HG02610 (cell line): Measurements from ENCODE around the gene DDX1.
A peak's percentile ranks its signal among the peaks of the same experiment; 100 is the strongest.

Experiments used
- ATAC-seq: cut with Tn5 transposase; IDR thresholded peaks from one replicate; pipeline ENCODE4 v1.9.1; 2021; ENCODE audit warnings: mild to moderate bottlenecking, moderate library complexity; ENCODE audit not compliant: unreplicated experiment

The DDX1 gene

DNA sequence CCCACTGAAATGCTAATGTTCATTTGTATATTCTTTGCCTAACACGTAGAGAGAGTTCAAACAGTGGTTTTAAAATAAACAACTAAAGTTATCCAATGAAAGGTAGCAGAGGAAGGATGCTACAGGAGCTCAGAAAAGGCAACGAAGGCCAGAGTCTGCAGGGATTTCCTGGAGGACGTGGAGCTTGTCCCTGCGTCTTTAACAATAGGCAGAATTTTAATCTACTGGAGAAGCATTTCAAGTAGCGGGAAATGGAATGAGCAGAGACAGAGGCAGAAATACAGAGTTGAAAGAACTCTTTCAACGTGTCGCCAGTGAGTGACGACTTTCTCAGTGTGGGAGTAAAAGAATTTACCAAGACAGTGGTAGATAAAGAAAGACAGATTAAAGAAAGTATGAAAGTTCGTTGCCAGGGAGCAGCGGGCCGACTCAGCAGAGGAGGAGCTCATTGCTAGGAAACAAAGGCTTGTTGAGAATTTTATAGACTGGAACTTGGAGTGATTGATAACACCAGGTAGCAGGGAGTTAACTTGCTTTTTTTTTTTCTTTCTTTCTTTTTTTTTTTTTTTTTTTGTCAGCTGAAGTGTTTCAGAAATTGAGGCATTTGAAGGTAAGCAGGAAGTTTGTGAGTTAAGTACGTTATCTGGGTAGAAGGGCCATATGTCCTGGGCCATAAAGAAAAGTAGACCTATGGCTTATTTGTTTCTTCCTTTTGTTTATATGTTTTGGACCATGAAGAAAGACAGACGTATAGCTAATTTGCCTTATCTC lies 29.9 kb upstream of the DDX1 start:
- peak; percentile 23 for ATAC-seq

DNA sequence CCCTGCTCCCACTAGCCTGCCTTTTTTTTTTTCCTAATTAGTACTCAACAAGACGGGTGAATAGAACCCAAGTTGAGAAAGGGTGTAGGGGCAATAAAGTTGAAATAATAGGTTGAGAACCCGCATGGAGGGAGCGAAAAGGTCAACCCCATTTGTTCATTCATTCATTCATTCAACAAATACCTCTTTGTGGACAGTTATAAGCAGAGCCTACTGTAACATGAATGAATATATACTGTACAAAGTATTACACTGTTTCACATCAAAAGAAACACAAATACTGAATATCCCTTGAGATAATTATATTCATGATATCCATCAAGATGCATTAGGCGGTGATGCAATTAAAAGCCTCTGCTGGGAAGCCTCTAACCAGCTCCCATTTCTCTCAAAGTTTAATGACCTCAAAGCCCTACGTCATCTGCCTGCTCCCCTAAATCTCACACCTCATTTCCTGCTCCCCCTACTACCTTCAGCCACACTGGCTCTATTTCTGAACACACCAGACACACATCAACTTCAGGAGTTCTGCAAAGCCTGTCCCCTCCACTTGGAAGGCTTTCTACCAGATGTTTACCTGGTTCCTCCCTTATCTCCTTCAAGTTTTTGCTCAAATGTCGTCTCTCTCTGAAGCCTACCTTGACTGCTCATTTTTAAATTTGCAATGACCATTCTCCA lies 29.2 kb upstream of the DDX1 start:
- ATAC-seq = no peak

DNA sequence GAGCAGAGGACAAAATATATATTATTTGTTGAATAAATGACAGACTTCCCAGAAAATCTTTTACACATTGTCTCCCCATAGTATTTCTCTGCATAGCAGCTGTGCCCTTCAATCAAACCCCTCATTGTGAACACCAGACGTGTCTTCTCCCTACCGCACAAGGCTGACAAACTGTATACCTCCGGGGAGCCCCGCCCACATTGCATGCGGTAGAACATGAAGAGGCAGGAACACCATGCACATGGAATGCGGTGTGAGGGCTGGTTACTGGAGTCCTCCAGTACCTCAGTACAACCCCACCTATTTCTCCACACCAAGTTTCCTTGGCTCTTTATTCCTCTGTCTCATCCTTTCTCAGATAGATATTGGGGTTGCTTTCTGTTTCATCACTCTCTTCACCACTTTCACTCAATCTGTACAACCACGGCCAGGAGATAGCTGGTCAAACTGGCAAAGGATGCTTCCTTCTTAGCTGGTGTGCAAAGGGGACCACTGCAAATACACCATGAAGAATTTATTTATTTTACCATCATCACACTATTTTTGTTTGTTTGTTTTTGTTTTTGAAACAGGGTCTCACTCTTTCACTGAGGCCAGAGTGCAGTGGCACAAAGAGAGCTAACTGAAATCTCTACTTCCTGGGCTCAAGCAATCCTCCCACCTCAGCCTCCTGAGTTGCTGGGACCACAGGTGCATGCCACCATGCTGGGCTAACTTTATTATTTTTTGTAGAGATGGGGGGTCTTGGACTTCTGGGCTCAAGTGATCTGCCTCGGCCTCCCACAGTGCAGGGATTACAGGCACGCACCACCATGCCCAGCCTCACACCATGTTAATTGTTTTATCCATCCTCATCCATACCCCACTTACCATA lies 28.2 kb upstream of the DDX1 start:
- no peak for ATAC-seq

DNA sequence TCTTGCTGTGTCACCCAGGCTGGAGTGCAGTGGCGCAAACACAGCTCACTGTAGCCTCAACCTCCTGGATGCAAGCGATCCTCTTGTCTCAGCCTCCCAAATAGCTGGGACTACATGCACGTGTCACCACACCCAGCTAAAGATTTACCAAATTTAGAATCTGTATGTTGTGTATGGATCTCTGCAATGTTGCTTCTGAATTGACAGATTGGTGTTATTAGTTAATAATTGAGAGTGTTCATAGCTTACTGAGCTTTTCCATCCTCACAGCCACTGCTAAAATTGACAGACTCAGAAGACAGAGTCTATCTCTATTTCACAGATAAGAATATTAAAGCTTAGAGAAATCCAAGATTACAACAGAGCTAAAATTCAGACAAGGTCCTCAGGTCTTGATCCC lies 26.3 kb upstream of the DDX1 start:
- no peak for ATAC-seq

DNA sequence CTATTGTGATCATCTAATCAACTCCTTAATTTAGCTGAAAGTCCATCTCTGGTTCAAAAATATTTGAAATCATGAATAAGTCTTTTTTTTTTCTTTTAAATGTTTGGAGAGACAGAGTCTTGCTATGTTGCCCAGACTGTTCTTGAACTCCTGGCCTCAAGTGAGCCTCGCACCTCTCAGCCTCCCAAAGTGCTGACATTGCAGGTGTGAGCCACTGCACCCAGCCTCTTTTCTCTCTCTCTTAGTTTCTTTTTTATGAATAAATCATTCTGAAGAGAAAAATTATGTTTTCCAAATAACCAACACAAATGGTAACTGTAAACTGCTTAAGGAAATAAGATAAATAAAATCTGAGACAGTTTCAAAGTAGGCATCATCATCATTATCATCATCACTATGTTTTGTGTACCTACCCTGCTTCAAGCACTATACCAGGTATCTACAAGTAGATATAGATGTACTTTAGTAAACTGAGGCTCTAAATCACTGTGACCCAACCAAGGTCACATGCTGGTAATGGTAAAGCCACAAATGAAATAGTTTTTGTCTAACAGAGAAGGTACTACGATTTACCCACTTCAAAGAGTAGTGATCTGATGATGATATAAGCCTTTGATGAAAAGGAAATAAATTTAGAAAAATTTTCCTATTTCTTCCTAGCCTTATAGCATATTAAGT lies 25.5 kb upstream of the DDX1 start:
- no peak for ATAC-seq

DNA sequence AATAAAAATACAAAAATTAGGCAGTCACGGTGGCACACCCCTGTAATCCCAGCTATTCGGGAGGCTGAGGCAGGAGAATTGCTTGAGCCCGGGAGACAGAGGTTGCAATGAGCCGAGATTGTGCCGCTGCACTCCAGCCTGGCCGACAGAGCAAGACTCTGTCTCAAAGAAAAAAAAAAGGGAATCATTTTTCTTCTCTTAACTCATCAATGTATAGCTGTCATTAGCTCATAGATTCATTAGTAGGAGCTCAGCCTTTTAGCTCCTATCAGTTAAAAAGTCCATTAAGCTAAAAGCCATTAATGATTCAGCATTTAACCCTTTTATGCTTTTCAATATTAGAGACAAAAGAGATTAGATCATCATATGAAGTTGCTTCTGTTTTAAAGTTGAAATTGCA lies 24.8 kb upstream of the DDX1 start:
- ATAC-seq = no peak

DNA sequence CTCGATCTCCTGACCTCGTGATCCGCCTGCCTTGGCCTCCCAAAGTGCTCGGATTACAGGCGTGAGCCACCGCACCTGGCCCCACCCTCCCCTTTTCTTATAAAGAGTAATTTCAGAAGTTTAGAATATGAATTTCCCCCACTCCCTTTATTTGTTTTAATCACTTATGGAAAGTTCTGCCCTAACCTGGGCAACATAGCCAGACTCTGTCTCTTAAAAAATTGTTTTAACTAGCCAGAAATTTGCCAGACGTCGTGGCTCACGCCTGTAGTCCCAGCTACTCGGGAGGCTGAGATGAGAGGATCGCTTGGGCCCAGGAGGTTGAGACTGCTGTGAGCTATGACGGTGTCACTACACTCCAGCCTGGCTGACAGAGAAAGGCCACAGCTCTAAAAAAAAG lies 22.8 kb upstream of the DDX1 start:
- ATAC-seq = no peak

DNA sequence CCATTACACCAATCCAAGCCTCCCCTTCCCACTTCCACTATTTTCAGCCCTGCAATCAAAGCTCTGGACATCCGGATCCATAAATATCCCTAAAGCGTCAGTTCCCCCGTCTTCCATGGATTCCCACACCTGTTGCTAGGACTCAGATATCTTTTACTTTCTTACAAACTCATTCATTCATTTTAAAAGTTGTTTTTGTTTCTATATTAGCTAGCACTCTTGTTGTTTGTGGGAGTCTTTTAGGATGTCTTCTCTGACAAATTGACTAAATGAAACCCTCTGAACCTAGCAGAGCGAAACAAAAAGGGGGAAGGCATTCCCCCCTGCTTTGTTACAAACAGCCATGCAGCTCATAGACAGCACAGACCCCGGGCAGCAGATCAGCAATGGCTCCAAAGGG lies 21.6 kb upstream of the DDX1 start:
- no peak for ATAC-seq

DNA sequence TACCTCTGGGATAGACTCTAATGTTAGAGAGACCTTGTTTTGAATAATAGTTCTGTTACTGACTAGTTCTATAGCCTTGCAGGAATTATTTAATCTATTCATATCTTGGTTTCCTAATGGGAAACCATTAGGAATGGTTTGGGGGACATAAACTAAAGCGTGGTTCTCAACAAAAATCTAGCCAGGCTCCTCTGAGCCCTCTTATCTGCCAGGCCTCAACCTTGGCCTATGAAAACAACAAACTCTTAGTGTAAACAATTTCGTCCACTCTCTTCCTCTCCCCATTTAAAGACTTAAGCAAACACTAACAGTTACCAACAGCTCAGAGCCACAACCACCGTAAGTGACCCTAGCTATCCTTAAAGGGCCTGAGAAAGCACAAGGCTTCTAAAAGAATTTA lies 19.9 kb upstream of the DDX1 start:
- ATAC-seq = no peak

DNA sequence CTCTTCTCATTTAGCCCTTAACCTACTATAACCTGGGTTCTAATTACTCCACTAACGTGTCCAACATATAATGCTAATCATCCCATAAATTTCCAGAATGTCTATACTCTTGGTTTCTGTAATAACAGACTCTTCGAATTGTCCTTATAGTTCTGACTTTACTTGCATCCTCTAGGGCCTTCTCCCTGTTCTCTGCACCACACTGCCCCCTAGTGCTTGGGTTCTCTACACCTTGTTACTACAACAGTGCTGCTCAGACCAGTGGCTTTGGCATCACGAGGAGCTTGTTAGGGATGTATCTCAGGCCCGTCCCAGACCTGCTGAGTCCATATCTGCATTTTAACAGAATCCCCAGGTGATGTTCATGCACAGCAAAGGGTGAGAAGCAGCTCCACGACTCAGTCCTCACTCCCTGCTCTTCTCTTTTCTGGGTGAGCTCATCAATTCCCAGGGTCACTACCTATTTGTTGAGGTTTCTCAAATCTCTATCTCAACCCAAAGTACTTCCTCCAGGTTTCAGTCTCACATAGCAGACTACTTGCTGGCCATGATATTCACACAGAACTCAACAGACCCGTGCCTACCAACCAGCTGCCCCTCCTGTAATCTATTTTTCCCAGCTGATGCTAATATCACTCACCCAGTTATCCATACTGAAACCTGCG lies 14.5 kb upstream of the DDX1 start:
- ATAC-seq = peak; percentile 90

DNA sequence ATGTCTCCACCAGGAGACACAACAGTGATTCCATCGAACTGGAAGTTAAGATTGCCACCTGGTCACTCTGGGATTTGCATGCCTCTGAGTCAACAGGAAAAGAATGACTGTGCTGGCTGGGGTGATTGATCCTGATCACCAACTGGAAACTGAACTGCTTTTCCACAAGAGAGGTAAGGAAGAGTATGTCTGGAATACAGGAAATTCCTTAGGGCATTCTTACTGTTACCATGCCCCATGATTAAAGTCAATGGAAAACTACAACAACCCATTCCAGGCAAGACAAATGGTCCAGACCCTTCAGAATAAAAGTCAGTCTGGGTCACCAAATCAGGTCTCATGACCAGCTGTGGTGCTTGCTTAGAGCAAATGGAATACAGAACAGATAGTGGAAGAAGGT lies 12.0 kb upstream of the DDX1 start:
- ATAC-seq = no peak

DNA sequence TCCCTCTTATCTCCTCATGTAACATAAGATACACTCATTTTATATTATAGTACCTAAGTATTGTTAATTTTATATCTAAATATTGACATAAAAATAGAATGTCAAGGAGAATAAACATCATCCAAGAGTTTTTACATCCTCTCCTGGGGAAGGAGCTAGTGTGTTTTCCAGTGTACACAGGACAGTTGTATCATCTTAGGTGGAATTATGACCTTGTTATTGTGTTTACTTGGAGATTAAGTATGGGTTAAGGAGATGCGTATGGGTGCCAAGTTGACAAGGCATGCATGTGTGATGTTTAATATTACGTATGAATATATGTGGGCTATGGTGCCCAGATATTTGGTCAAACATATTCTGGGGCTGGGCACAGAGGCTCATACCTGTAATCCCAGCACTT lies 11.2 kb upstream of the DDX1 start:
- ATAC-seq = no peak

DNA sequence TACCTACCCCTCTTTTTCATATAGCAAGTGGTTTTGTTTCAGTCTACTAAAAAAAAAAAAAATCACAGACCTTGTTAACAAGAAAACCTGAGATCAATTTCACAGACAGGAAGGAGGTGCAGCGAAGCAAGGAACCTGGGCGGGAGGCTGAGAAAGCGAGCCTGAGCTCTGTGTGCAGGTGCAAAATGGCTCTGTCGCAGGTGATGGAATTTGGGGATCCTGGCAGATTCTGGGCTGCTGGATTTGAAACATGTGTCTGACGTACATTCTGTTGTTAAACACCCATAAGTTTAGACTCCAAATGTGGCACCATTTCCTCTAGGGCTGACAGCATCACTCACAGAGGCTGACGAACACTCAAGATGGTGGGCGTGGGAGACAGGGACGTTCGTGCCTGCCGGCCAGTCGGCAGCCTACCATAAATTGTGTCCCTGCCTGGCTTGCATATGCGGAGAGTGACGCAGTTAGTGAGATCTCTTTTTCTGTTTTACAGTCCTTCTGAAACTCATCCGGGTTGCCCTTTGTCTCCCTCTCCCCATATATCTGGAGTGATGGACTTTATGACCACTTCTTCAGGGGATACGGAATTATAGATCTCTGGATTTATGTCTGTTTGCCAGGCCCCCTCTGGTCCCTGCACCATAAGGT lies 8.8 kb upstream of the DDX1 start:
- ATAC-seq = no peak

DNA sequence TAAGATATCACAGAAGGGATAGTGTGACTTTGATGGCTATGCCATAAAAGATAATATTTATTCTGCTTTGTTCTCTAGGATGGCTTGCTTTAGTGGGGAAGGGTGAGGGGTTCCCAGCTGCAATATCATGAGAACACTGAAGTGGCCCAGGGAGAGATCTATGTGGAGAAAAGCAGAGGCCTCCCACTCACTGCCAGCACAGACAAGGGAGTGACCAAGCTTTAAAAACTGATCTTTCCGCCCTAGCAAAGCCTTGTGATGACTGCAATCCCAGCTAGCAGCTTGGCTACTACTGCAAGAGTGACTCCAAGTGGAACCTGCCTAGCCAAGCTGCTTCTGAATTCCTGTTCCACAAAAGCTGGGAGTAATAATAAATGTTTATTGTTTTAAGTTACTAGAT lies 7.8 kb upstream of the DDX1 start:
- no peak for ATAC-seq

DNA sequence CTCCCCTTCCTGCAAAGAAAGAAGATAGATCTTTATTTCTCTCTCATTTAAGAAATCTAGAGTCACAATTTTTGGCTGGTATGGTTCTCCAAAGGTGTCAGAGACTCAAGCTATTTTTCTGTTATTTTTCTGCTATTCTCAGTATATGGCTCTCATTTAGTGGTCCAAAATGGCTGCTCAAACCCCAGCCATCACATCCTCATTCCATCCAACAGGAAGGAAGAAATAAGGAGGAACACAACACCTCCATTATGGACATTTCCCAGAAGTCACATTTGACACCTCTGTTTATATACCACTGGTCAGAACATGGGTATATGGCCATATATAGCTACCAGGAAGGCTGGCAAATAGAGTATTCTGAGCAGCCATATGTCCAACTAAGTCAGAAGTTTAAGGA lies 7.4 kb upstream of the DDX1 start:
- ATAC-seq = no peak

DNA sequence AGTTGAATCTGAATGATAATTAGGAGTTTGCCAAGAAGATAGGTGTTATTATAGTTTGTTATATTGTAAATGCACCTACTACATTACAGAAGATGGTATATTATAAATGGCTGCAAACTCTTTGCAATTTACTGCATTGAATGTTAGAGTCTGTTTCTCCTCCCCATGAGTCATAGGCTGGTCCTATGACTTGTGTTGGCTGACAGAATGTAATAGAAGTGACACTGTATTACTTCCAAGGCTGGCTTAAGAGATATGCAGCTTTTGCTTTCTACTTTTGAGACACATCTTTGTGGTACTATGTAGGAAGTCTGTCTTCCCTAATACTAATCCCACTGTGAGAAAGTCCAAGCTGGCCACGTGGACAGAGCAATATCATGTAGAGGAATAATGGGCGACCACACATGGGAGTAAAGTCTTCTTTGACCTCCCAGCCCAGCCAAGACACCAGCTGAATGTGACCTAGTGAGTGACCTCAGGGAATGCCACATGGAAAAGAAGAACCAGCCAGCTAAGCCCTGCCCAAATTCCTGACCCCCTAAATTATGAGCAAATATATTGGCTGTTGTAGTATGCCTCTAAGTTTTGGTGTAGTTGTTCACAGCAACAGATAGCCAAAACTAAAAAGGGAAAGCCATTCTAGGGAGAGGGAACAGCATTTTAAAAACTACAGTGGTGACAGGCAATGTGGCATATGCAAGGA lies 6.8 kb upstream of the DDX1 start:
- no peak for ATAC-seq

DNA sequence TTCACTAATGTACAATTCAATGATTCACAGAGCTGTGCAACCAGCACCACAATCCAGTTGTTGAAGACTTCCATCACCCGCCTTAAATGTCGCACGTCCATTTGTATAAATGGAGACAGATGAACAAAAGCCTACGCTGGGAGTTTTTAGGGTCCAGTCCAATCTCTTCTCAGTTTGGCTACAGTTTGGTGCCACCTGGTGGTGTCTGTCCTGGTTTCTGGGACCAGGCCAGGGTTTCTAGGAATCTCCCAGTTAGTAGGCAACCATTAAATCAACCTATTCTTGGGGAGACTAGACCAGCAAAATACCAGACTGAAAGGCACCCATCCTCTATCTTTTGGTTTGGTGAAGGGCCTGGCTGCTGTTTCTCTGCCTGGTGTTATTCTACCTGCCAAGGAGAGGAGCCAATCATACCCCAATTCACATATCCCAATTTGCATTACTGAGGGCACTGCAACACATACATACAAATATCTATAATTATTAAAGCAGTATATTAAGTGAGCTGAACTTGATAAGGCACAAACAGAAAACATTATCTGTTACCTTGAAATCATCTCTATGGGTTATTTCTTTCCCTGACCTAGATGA lies 3.2 kb upstream of the DDX1 start:
- no peak for ATAC-seq

DNA sequence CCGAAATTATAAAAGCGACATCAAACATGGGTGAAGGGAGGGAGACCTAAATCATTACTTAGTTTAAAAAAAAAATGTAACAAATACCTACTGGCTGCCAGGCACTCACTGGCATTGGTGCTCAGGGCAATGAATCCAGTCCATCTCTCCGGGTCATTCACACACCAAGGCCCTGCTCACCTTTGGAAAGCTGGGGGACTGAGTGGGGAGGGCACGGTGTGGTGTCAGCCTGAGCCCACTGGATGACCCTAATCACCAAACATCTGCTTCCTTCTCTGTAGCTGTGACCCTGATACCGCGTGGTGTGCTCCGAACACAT lies 336 bp upstream of the DDX1 start:
- no peak for ATAC-seq

DNA sequence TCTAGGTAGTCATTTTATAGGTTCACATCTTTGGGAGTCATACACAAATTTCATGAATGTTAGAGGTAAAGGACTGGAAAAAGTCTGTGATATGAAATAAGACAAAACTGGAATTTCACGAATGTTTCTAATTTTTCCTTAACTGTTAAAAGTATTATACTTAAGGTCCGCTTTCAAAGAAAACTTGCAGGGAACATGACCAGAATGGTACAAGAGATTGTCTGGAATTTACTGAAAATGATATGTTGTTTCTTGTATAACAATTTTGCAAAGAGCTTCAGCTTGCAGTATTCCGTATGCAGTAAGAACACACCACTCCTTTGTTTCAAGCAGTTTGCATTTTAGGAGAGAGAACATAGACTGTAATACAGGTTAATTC lies 1.6 kb downstream of the DDX1 start:
- ATAC-seq = no peak
